Measurements from ENCODE around the gene DNM3.

The DNM3 gene

DNA sequence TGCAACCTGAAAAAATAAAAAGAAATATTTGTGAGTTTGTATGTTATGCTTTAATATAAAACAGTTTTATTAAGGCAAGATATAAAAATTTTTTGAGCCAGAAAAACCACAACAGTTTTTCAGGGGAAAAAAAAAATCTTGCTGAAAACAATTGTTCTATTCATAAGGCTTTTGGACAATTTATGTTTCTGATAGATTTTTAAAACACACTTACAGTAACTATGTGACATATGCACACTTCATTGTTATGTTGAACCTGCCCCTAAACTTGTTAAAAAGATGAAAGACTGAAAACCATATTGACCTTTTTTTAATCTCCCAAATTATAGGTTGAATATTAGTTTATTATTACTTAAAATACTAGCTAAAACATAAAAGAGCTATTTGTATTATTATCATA is 299.3 kb downstream of the DNM3 start:
- DNase-seq (ENCODE audit: low spot score), result peak; percentile 4

DNA sequence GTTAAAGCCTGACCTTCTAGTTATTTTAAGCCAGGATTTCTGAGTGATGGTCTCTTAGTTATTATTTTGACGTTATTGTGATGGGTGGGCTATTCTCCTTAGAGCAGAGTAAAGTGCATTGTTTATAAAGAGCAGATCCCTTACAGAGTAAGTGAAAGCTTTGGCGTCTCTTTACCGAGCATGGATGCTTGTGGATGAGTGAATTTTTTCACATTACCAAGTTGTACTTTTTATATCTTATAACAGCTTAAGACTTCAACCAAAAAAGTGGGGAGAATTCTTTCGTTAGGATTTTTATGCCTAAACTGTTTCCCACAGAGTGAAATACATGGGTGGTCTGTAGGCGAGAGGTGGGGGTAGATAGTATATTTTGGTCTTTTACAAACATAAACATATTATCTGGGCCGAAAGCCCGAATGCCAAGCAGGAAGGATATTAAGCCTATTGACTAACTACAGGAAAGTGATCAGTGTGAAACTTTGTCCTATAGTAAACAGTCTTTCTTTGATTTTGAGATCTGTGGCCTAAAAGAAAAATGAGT is 300.1 kb downstream of the DNM3 start:
- no peak for DNase-seq (ENCODE audit: low spot score)

DNA sequence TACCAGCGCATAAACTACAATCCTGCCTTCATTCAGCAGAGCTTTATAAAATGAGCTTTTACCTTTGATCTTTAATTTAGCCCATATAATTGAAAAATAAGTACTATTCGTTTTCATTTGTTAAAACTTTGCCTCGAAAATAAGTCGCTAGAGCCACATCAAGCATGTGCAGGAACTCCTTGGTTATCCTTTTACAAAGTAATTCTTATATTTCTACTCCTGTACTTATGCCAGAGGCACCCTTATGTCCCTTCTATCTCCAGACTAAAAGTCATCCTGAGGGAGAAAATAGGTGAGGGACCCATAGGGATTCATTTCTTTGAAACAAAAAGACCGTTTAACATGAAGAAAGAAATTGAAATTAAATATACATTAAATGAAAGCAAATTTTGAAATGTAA is 301.0 kb downstream of the DNM3 start:
- DNase-seq (ENCODE audit: low spot score), result no peak

DNA sequence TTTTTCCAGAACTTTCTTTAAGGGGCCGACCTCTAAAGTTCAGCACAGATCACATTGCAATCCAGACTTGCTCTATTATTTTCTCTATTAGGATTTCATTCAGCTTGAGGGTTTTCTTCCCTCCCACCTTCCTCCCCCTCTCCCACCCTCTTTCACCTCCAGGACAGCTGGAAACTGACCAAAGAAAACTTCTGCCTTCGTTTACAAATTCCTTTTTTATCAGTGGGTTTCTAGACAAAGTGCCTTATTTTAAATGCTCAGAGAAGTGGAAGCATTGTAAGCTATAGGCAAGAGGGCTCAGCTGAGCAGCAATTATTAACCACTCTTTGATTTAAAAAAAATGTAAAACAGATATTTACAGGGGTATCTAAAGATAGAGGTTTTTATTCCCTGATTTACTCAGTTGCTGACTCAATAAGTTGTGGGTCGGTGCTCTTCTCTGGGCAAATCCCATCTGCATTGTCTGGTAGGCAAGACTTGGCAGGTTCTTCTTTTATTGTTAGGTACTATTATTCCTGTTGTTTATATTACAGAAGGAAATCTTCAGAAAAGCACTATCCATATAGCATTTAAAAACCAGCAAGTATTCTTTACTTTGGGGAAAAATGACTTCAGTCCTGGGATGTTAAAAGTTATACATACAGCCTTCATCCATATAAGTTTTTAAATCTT is 302.2 kb downstream of the DNM3 start:
- peak; percentile 17 for DNase-seq (ENCODE audit: low spot score)

DNA sequence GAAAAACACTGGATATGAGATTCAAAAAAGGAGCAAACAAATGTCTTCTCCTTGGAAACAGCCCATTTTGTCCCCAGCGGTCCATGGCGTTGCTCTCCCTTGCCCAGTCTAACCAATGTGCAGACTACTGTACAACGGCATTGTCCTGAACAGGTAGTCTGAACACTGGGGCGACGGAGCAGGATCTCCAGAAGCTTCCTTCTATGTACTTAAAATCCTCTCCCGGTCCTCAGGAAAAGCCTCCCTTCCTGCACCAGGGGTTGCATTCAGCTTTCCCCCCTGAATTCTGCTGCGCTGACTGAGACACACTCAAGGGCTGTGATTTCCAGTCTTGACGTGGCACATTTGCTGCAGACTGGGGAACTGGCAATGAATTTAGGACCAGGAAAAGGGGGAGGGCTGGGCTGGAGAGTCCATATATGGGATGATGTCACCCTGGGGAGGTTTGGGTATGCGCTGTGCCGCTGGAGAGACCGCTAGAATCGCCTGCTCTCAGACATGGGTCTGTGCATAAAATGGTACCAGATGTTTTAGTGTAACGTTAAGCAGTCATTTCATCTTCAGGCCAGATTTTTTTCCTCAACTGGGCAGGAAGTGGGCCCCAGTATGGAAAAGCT is 303.3 kb downstream of the DNM3 start:
- DNase-seq (ENCODE audit: low spot score), result no peak

DNA sequence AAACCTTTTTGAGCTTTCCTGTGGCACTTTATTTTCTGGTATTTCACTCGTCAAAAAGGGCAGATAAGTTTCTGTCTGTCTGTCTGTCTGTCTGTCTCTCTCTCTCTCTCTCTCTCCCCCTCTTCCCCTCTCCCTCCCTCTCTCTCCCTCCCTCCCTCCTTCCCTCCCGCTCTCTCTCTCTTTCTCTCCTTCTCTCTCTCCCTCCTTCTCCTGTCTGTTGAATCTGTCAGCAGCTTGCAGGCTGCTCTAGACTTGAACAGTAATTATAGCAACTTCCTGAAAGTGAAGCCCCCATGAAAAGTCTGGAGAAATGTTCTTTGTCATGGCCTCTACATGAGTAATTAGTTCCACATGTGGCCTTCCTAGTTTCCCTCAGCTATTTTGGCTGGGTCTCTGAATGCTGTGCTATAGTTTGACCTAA is 303.9 kb downstream of the DNM3 start:
- DNase-seq (ENCODE audit: low spot score), result no peak

DNA sequence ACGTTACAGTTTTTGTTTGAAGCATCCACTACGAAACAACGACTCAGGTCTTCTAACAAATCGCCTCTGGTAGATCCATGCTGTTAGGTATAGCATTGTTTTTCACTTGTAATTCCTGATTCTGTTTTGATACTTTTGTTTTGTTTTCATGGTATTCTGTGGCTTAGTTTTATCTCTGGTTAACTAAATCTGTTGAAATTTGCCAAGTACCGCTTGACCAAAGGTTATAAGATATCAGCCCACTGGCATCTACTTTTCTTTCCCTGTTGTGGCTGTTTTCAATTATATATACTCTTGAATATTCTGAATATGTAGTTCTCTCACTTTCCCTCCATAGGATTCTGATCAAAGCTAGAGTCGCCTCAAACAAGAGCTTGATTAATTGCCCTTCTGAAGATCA is 304.4 kb downstream of the DNM3 start:
- DNase-seq (ENCODE audit: low spot score), result no peak

DNA sequence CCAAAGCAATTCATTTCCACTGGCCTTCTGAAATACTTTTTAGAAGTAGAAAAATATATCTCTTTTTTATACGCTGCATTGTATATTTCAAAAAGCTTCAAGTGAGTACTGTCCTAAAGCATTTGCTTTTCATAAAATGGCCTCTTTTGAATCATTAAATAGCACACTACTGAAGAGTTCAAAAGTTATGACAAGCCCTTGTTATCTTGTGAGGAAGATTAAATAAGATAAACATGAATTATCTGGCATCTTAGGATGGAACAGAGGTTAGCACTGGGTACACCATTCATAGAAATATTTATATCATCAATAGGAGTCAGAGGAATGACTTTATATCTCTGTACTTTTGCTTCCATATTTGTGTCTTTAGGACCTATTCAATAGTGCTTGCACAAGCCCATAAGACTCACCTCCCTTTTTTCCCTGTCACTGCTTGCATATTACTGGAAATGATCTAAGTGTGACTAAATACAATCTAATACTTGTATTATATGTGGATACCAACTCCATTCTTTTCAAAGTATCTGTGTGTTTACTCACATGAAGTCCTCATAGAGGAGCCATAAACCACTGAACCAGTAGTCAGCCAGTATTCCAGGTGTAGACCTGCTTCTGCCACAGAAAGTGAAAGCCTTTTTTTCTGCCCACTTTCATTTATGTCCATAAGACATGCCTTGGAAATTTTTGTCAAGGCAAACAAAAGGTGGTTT is 305.0 kb downstream of the DNM3 start:
- no peak for DNase-seq (ENCODE audit: low spot score)

DNA sequence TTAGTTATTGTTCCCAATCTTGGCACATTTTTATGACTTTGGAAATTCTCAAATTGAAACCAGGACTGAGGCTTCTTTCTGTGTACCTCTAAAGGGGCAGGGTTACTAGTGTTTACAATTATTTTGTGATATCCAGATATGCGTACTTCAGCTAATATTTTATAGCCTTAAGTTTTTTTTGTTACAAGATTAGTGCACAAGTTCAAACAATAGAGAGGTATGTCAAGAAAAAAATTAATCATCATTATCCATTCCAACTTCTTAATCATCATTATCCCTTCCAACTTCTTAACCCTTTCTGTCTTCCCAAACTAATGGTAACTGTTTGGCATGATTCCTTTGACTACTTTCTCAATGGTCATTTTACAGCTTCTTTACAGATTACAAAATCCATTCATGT is 306.2 kb downstream of the DNM3 start:
- DNase-seq (ENCODE audit: low spot score), result no peak

DNA sequence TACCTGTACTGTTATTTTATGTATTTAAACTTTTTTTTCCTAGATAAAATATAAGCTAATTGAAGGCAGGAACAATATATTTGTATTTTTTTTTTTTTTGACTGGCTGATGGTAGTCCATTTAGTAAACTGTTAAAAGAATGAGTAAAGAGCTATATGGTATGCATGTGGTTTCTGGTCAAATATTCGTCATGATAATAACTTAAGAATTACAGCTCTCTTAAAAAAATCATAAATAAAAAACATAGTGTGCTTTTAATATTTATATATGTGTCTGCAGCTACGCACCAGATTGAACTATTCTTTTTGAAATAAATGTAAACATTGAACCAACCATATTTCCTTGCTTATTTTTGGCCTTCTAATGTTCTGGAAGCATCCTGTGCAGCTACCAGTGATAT is 306.9 kb downstream of the DNM3 start:
- DNase-seq (ENCODE audit: low spot score), result no peak

DNA sequence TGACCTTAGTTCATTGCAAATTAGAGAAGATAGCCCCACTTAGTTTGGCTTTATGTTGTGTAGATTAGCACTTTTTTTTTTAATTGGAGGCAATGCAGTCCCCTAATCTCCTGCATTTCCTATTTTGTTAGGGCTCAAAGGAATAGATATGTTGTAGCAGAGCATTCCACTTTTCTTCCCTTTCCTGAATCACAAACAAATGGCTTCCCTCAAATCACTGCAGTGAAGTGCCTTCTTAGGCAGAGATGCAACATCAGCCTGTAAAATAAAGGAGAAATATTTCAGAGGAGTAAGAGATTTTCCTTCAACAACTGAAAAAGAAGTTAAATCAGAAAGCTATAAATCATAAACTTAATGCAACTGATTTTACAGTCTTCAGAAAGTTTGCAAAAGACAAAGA is 307.4 kb downstream of the DNM3 start:
- no peak for DNase-seq (ENCODE audit: low spot score)

DNA sequence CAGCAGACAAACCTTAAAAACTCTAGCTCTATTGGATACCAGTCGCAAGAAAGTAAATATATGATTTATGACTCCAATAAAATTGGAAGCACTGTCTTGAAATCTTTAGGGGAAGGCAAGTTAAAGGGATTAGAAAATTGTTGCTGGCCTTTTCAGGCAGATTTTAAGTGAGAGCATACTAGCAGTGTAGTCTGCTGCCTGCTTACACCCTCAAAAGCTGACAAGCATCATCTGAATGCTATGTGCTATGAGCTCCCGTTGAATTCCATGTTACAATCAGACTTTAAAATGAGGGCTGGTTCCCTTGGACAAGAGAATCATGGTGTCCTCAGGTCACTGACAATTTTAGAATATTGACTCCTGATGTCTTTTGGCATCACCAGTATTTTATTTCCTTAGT is 308.0 kb downstream of the DNM3 start:
- DNase-seq (ENCODE audit: low spot score), result no peak

DNA sequence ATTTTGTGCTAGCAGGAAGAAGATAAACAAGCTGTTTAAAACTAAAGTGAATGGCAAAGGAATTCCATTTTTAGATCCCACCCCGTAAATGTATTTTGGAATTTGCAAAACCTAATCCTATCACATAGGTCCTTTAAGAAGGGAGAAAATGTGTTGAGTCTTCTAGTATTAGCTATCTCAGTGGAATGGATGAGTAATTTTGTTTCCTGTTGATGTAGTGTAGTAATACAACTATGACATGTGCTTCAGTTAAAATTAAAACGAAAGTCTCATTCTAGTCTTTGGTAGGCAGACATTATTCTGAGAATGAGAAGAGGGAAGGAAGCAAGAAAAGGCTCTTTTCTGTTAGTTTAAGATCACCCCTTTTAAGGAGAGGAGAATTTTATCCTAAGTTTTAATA is 313.3 kb downstream of the DNM3 start:
- DNase-seq (ENCODE audit: low spot score), result peak; percentile 64

DNA sequence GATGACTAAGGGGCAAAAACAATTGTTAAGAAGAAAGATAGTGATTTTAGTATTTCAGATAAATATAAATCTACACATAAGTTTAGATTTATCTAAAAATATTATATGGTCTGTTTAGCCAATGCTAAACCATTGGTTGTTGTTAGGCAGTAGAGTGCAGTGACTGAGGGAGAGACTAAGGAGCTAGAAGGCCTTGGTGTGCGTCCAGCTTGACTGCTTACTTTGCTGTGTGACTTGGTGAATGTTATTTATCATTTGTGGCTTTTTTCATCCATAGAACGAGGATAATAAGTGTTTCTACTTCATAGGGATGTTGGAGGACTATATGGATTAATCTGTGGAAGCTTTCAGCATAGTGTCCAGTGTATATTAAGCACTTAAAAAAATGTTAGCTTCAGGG is 314.5 kb downstream of the DNM3 start:
- DNase-seq (ENCODE audit: low spot score), result no peak

DNA sequence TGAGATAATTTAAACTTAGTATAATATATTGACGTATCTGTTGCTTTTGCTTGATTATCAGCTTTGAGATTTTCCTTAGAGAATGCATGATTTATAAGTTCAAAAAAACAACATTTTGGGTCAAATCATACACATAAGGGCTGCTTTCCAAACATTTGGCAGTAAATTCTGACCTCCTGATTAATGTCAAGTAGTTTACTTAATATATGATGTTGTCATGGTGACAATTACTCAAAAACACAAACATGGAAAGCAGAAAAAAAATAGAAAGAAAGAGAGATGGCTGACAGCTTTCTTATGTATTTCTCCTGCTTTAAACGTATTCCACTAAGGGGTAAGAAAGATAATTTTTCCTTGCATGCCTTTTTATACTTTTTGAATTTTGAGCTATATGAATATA is 320.9 kb downstream of the DNM3 start:
- DNase-seq (ENCODE audit: low spot score), result no peak

DNA sequence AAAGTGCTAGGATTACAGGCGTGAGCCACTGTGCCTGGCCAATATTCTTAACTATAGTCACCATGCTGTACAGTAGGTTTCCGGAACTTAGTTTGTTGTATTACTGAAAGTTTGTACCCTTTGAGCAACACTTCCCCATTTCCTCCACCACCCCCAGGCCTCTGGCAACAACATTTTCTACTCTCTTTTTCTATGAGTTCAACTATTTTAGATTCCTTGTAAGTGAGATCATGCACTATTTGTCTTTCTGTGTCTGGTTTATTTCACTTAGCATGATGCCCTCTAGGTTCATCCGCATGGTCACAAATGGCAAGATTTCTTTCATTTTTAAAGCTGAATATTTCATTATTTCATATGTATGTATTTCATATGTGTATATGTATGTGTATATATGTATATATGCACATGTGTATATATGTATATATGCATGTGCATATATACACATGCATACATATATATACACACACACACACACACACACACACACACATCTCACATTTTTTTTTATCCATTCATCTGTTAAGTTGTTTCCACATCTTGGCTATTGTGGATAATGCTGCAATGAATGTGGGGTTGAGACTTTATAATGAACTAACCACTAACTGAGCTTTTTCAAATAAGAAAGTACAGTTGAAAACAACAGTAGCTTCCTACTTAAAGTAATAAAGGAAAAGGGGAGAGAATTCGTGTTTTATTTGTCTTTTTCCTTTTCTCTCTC is 322.4 kb downstream of the DNM3 start:
- no peak for DNase-seq (ENCODE audit: low spot score)

DNA sequence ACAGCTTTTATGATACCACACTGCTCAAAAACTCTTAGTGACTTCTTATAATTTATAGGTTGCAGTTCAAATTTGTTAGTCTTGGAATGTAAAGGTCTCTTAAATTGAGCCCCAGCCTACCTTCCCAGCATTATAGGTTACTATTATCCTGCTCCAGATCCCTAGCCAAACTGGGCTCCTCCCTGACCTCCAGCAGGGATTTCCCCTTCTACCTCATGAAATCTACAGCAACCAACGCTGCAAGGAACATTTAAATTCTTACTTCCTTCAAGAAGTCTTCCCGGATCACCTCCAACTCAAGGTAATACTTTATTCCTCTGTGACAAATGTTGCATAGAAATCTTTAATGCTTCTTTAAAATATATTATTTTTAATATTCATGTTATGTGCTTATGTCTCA is 324.1 kb downstream of the DNM3 start:
- no peak for DNase-seq (ENCODE audit: low spot score)

DNA sequence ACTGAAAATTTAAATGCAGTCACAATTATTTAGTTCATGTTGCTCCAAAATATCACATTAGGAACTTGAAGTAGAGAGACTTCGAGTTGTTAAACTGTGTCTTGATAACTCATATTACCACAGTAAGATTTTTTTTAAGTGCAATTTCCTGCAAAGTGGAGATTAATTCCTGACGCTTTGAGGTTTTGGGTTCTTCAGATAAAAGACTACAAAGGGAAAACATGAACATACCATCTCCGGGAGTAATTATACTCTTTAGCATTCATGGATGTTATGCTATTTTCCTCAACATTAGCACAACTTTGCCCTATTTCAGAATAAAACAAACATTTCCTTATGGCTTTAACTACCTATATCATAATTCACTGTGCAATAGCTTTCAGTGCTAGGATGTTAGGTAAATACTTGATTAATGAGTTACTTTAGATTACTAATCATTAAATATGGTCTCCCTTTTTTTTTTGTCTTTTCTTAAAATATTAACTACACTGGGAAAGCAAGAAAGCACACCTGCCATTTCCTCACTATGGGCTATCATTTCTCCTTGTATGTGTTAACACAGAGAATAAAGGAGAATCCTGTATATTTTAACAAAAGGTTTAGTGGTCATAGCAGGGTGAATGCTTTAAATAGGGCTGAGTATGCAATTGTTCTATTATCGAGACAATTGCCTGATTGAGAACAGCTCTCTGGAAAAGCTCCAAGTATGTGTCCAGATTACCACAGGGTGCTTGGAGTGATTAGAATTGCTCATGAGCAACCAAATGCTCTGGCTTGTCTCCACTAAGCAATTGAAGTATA is 326.7 kb downstream of the DNM3 start:
- DNase-seq (ENCODE audit: low spot score), result peak; percentile 48

DNA sequence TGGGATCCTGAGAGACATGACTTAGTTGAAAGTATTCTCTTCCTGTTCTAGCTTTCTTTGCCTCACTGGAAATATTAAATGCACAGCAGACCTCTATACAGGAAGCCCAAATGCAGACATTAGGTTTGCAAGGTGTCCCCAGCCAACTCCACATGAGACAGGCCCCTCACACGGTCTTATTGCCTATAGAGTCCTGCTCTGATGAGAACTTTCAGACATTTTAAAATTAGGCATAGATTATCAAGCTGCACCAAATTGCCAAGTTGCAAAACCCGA is 327.2 kb downstream of the DNM3 start:
- DNase-seq (ENCODE audit: low spot score), result no peak

DNA sequence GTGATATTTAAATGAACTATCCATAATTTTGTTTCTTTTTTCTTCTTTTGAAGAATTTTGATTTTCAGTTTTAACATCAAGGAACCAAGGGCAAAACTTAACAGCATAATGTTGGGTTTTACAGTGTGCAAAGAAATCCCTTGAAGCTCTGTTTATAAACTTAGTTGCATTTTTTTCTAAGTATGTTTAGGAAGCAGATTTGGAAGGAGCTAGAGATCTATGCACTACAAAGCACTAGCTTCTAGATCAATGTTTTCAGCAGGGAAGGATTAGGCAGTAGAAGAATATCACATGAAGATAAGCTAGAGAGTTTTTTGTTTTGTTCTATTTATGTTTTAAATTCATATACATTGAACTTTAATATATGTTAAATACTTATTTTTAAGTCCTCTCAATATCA is 328.5 kb downstream of the DNM3 start:
- no peak for DNase-seq (ENCODE audit: low spot score)

DNA sequence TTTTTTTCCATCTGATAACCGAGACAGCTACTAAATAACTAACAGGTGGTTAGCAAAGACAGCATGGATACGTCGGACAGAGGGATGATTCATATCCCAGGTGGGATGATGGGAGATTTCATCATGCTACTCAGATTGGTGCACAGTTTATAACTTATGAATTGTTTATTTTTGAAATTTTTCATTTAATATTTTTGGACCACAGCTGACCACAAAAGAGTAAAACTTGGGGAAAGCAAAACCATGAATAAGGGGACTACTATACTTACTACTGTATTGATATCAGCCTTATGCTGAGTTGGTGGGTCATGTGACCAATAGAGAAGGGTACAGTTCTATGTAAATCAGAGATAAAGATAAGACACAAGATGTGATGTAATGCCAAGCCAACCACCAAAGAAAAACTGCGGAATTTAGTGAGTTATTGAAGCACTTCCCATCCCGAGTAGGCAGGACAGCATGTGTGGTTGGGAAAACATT is 331.1 kb downstream of the DNM3 start:
- no peak for DNase-seq (ENCODE audit: low spot score)

DNA sequence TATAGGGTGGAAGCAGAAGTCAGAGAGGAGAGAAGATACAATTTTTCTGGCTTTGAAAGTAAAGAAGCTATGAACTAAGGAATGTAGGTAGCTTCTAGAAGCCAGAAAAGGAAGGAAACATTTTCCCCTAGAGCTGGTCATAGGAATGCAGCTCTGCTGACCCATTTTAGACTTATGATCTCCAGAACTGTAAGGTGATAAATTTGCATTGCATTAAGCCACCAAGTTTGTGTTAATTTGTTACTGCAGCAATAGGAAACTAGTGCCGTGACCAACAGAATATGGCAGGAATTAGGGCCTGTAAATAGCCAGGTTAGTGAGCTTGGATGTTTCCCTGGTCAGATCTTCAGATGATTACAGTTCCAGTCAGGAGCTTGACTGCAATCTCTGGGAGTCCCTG is 334.9 kb downstream of the DNM3 start:
- no peak for DNase-seq (ENCODE audit: low spot score)

All from COLO829 (cell line).